ENCODE data around the gene HLA-DOB. TPM values are rescaled to one million over a fixed set of nuclear protein-coding genes. Genes with fewer than 3 reads are reported as not detected.

Gene HLA-DOB
- total RNA-seq, 1 donor = 6.6 TPM

DNA sequence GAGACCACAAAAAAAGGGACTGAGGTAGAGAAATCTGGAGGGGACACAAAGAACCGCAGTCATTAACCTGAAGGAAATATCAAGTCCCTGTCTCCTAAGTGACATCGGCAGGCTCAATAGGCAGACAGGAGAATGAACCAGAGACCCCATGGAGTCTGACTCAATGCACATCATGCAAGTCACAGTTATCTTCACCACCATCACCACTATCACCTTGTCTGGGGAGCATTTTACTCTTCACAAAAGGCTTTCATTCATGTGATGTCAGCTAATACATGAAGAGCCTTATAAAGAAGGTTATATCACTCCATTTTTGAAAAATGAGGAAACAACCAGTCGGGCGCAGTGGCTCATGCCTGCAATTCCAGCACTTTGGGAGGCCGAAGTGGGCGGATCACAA is 32.3 kb upstream of the HLA-DOB start:
- Histone ChIP-seq H3K9me3 (ENCODE audit: low read depth, low read length) (no peaks in the 10 kb centered on the region), H3K27me3 (ENCODE audit: insufficient read depth, low read length) (no peaks in the 10 kb centered on the region), H3K4me1 (ENCODE audit: insufficient read depth, low read length) (peaks cover 75% of the 10 kb centered on the region), H3K4me3 (ENCODE audit: low read length) (no peak overlapping the region)

DNA sequence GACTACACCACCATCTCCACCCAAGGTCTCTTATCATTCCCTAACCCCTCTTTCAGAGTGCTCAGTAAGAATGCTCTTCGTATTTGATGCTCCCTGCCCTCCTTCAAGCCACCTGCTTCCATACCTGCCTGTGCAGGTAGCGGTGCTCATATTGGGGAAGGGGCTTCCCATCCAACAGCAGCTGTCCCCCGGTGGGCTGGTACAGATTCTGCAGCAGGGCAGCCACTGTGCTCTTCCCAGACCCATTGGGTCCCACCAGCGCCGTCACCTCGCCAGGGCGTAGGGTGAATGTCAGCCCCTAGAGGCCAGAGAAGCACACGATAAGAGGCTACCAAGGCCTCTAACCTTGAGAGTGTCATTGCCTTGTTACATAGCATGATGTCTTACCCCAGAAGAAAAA is 31.0 kb upstream of the HLA-DOB start:
- no peaks in the 10 kb centered on the region for H3K9me3 ChIP-seq (ENCODE audit: low read depth, low read length)
- H3K4me3 ChIP-seq (ENCODE audit: low read length) = no peak overlapping the region
- H3K27me3 ChIP-seq (ENCODE audit: insufficient read depth, low read length) = no peaks in the 10 kb centered on the region
- H3K4me1 ChIP-seq (ENCODE audit: insufficient read depth, low read length) = peaks cover 80% of the 10 kb centered on the region

DNA sequence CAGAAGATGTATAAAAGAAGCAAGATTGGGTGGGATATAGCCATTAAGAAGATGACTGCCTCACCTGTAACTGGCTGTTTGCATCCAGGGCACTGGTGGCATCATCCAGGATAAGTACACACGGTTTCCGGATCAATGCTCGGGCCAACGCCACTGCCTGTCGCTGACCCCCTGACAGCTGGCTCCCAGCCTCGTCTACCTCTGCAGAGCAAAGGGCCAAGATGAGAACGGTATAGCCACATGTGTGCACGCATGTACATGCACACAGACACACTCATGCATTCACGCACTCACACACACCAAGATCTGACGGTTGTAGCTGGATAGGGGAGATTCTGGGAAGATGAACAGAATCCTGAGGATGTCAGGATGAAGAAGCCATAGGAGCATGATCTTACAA is 30.2 kb upstream of the HLA-DOB start:
- Histone ChIP-seq H3K9me3 (ENCODE audit: low read depth, low read length) (no peaks in the 10 kb centered on the region), H3K27me3 (ENCODE audit: insufficient read depth, low read length) (no peaks in the 10 kb centered on the region), H3K4me3 (ENCODE audit: low read length) (no peak overlapping the region), H3K4me1 (ENCODE audit: insufficient read depth, low read length) (peaks cover 82% of the 10 kb centered on the region)

DNA sequence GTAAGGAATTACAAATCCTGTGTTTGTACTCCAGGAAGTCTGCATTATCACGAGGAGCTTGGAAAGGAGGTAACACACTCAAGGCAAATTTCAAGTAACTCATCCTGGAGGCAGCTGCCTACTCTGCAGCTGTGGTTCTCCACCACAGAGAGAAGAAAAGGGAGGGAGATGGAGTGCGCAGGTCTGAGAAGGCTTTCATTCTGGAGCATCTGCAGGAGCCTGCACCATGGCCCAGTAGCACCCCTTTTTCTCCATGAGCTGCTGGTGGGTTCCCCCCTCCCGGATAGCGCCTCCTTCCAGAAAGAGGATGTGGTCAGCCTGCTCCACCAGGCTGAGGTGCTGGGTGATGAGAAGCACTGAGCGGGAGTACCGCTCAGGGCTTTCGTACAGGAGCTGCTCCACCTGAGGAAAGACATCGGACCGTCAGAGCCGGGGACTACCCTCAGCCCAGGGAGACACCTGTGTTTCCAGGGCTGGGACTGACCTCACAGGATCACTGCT is 28.6 kb upstream of the HLA-DOB start:
- Histone ChIP-seq H3K27me3 (ENCODE audit: insufficient read depth, low read length) (no peaks in the 10 kb centered on the region), H3K4me3 (ENCODE audit: low read length) (peak overlapping the region; percentile 78), H3K9me3 (ENCODE audit: low read depth, low read length) (no peaks in the 10 kb centered on the region), H3K4me1 (ENCODE audit: insufficient read depth, low read length) (peaks cover 82% of the 10 kb centered on the region)

DNA sequence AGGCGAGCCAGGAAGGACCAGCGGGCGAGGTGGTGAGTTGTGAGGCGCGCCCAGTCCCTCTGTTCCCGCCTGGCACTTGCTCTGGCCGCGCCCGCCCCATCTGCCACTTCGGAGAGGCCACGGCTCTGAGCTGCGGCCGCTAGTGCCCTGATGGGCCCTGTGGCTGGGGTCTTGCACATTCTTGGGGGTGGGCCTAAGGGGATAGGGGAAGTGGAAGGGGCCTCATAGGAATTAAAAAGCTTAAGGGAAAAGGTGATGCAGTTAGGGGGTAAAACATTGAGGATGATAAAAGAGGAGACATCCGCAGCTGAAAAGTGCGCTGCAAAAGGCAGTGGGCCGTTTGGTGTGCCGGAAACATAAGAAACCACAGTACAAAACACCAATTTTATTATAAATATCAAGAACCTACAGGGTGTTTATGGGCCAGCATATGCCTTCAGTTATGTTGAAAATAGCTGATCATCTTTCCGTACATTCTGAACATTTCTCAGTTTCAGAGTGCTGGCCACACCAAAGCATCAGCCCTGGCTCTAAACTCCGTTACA is 28.1 kb upstream of the HLA-DOB start:
- peaks cover 82% of the 10 kb centered on the region for H3K4me1 ChIP-seq (ENCODE audit: insufficient read depth, low read length)
- H3K9me3 ChIP-seq (ENCODE audit: low read depth, low read length) = no peaks in the 10 kb centered on the region
- H3K4me3 ChIP-seq (ENCODE audit: low read length) = peak overlapping the region; percentile 78
- no peaks in the 10 kb centered on the region for H3K27me3 ChIP-seq (ENCODE audit: insufficient read depth, low read length)

DNA sequence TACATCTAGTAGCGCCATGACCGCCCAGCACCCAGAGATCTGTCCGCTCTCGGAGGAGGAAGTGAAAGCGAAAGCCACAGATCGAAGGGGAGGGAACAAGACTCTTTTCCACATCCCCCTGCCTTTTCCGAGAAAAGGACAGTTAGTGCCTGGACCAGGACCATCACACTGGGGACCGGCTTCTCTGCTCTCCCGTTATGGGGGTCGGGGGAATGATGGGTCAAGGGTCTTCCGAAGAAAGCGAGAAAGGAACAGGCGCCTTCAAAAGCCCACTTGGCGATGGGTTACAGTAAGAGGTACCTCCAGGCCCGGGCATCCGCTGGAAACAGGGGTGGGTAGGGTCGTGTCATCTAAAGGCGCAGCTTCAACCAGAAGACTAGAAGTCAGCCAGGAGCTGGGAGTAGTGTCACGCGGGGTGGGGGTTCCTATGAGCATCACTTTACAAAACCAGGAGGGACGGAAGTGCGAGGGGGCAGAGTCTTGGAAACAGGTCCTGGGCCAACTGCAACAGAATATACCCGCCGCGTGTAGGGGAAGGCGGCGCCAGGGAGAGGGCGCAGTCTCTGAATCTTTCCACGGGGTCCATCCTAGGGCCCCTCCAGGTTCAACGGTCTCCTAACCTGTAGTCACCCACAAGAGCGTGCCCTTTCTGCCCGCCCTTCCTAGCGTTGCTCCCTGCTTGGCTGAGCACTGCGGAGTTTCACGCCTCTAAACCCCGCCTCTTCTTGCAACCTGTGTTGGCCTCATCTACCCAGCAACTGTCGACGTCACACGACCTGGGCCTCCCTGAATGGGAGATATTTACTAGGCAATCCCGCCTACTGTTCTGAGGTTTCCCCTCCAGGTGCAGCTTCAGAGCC is 27.4 kb upstream of the HLA-DOB start, which contains the start of gene PSMB8:
TSS of gene PSMB8 (minus strand) at position 69 of the 860 bp plus-strand sequence. CDS start at position 18, 51 bp downstream.
- peak within 1 kb of the TSS; percentile 78 for H3K4me3 ChIP-seq (ENCODE audit: low read length)
- H3K27me3 ChIP-seq (ENCODE audit: insufficient read depth, low read length) = no peaks in the 10 kb centered on the region
- peaks cover 82% of the 10 kb centered on the region for H3K4me1 ChIP-seq (ENCODE audit: insufficient read depth, low read length)
- H3K9me3 ChIP-seq (ENCODE audit: low read depth, low read length) = no peaks in the 10 kb centered on the region

DNA sequence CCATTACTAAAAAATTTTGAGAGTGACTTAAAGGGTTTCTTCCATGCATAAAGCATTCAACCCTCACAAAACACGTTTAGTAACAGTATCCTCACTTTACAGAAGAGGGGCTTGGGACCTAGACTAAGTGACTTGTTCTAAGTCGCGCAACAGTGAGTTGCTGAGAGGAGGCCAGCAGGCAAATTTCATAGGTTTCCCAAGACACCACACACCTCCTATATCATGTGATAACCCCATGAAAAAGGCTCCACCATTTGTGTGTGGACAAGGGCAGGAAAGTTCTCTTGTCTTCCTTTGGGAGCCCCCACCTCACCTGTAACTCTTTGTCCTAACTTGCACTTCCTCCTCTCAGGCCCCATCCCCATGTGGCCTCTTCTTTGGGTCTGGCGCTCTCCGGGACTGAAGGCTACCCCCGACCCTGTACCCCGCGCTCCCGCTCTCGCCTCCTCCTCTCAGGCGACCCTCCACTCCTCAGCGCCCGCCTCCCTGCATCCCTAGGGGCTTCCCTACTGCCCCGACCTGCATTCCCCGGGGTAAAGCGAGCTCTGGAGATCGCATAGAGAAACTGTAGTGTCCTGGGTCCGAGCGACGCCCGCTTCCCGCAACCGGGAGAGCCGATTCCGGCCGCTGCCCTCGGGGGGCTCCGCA is 26.7 kb upstream of the HLA-DOB start:
- peak overlapping the region; percentile 78 for H3K4me3 ChIP-seq (ENCODE audit: low read length)
- no peaks in the 10 kb centered on the region for H3K27me3 ChIP-seq (ENCODE audit: insufficient read depth, low read length)
- no peaks in the 10 kb centered on the region for H3K9me3 ChIP-seq (ENCODE audit: low read depth, low read length)
- peaks cover 80% of the 10 kb centered on the region for H3K4me1 ChIP-seq (ENCODE audit: insufficient read depth, low read length)

DNA sequence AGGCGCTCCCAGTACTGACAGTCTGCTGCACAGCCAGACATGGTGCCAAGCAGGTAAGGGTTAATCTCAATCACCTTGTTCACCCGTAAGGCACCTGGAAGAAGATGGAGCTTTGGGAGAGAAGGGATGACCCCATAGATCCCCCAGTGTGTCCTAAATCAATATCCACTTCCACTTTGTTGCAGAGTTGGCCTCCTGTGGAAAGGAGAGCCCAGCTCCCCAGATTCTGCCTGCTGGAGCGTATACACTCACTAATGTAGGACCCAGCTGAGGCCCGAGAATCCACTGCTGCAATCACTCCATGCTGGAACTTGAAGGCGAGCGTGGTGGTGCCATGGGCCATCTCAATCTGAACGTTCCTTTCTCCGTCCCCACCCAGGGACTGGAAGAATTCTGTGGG is 25.9 kb upstream of the HLA-DOB start:
- Histone ChIP-seq H3K27me3 (ENCODE audit: insufficient read depth, low read length) (no peaks in the 10 kb centered on the region), H3K4me3 (ENCODE audit: low read length) (peak overlapping the region; percentile 78), H3K9me3 (ENCODE audit: low read depth, low read length) (no peaks in the 10 kb centered on the region), H3K4me1 (ENCODE audit: insufficient read depth, low read length) (peaks cover 76% of the 10 kb centered on the region)

DNA sequence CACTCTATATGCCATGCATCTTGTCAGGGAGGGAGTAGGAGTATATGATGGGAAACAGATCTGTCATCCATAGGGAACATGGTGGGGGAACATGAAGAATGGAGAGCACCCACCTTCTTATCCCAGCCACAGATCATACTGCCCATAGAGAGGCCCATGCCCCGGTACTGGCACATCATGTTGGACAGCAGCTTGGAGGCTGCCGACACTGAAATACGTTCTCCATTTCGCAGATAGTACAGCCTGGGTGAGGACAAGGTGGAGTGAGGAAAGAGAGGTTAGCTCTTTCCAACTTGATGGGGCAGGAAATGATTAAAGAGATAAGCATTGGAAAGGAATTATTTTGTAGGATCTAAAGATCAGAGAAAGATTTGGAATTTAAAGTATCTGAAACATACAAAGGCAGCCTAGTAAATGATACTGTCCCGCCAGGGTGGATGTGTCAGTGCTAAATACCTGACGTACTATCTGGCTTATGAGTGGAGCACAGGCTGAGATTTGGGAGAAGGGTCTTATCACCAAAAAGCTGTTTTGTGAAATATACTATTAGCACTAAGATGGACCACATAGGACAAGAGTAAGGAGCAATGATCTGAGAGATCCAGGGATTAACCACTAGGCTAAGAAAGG is 25.3 kb upstream of the HLA-DOB start:
- H3K4me3 ChIP-seq (ENCODE audit: low read length) = peak overlapping the region; percentile 78
- H3K4me1 ChIP-seq (ENCODE audit: insufficient read depth, low read length) = peaks cover 76% of the 10 kb centered on the region
- H3K9me3 ChIP-seq (ENCODE audit: low read depth, low read length) = no peaks in the 10 kb centered on the region
- no peaks in the 10 kb centered on the region for H3K27me3 ChIP-seq (ENCODE audit: insufficient read depth, low read length)

DNA sequence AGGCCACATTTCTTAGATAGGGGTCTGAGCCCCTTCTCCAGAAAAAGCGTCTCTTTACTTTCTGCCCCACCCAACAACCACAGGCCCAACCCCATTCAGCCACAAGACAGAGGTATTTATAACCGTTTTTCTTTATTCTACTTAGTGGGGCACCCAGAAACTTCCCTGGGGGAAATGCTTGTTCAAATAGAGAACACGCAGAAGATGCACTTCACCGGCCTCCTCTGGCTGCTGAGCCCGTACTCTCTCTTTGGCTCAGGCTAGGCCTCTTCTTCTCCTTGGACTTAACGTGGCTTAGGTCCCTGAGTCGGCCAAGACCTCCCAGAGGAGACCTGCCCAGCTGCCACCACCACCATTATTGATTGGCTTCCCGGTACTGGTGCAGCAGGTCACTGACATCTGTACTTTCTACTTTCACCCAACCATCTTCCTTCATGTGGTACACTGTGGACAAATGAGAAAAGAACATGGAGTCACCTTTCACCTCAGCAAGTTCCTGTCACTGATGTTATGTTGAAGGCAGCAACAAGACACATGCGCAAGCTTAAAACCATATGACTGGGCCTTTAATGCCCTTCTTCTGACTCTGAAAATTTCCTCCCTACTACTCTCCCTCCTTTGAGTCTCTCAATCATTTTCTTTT is 23.9 kb upstream of the HLA-DOB start:
- Histone ChIP-seq H3K9me3 (ENCODE audit: low read depth, low read length) (no peaks in the 10 kb centered on the region), H3K4me3 (ENCODE audit: low read length) (no peak overlapping the region), H3K27me3 (ENCODE audit: insufficient read depth, low read length) (no peaks in the 10 kb centered on the region), H3K4me1 (ENCODE audit: insufficient read depth, low read length) (peaks cover 72% of the 10 kb centered on the region)

DNA sequence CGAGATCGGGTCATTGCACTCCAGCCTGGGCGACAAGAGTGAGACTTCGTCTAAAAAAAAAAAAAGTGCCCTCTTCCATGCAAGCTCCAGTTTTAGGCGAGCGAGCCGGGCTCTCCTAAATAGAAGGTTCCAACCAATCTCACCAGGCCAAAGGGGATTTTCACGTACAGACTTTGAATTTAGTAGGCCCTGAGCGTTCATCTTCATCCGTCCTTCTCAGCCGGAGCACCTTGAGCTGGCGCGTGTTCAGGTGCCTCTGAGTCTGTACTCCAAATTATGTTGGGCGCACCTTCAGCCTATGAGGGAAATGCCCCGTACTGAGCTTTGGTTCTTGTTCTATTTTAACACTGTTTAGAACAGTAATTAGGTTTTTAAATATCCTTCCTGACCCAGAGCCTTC is 22.6 kb upstream of the HLA-DOB start:
- no peaks in the 10 kb centered on the region for H3K9me3 ChIP-seq (ENCODE audit: low read depth, low read length)
- peaks cover 66% of the 10 kb centered on the region for H3K4me1 ChIP-seq (ENCODE audit: insufficient read depth, low read length)
- no peaks in the 10 kb centered on the region for H3K27me3 ChIP-seq (ENCODE audit: insufficient read depth, low read length)
- H3K4me3 ChIP-seq (ENCODE audit: low read length) = no peak overlapping the region

DNA sequence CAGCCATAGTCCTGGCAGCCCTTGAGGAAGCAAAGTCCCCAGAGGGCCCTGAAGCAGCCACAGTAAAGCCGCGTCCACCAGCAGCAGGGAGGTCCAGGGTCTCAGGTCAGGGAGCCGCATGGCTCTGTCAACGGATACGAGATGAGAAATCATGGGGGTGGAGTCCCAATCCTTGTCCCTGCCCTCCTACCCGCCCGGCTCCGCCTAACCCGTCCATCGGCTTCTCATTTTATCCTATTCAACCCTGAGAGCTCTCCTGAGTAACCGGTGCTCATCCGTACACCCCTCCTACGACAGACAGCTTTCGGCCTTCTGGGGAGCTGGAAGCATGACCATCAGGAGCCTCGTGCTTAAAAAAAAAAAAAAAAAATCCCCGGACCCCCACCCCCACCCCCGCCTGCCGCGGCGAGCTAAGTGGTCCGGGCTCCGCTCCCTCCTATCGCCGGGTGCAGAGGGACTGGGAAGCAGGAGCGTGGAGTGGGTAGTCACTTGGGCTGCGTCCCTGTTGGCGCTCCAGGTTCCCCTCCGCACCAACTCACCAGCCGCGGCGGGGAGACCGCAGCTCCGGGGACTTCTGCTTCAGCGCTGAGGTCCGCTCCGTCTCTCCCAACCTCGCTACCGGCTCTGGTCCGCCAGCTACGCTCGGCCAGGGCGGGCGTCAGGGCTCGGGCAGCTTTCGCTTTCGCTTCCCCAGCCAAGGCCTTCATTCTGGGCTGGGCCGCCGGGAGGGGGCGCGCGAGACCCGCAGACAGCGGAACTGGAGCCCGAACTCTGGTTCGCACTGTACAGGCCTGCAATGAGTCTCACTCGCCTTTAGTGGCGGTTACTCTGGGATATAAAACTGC is 21.5 kb upstream of the HLA-DOB start, which contains the start of gene TAP2:
TSS of gene TAP2 (minus strand) at position 626 of the 845 bp plus-strand sequence. CDS start at position 120, 506 bp downstream.
- Histone ChIP-seq H3K4me1 (ENCODE audit: insufficient read depth, low read length) (peaks cover 66% of the 10 kb centered on the region), H3K4me3 (ENCODE audit: low read length) (peak within 1 kb of the TSS; percentile 62), H3K9me3 (ENCODE audit: low read depth, low read length) (no peaks in the 10 kb centered on the region), H3K27me3 (ENCODE audit: insufficient read depth, low read length) (no peaks in the 10 kb centered on the region)

DNA sequence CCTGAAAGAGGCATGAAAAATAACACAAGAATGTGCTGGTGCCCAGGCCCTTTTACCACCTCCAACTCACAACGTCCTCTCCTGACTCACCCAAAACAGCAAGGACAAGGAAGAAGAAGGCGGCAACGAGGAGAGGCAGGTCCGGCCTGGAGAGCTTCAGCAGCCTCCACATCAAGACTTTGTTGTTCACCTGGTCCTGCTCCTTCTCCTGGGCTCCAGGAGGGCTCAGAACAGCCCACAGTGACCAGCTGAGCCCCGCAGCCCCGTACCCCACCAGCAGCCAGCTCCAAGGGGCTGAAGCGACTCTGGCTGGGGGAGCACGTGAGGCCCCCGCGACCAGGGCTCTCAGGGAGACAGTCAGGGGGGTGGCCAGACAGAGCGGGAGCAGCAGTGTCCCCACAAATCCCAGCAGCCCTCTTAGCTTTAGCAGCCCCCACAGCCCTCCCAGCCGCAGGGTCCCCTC is 20.9 kb upstream of the HLA-DOB start:
- H3K4me3 ChIP-seq (ENCODE audit: low read length) = peak overlapping the region; percentile 62
- no peaks in the 10 kb centered on the region for H3K27me3 ChIP-seq (ENCODE audit: insufficient read depth, low read length)
- H3K4me1 ChIP-seq (ENCODE audit: insufficient read depth, low read length) = peaks cover 59% of the 10 kb centered on the region
- H3K9me3 ChIP-seq (ENCODE audit: low read depth, low read length) = no peaks in the 10 kb centered on the region

DNA sequence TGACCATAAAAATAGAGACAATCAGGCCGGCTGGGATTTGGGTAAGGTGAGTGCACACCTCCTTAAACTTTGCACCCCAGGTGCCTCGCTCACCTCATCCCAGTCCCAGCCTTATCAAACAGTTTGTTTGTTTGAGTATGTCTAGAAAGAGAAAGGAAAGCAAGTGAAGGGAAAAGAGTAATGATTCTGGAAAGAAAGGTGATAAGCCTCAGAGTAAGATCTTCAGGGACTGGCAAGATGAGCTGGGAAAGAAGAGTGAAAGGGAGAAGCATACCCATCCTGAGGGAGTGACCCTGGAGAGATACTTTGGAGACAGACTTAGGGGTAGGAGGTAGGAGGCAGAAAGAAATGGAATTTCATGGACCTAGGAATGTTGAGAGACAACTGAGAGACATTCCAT is 20.1 kb upstream of the HLA-DOB start:
- no peaks in the 10 kb centered on the region for H3K9me3 ChIP-seq (ENCODE audit: low read depth, low read length)
- H3K27me3 ChIP-seq (ENCODE audit: insufficient read depth, low read length) = no peaks in the 10 kb centered on the region
- no peak overlapping the region for H3K4me3 ChIP-seq (ENCODE audit: low read length)
- peaks cover 51% of the 10 kb centered on the region for H3K4me1 ChIP-seq (ENCODE audit: insufficient read depth, low read length)

All from mononuclear cell (primary cell).